Tibial artery (tissue), 4 donors: ENCODE data around the gene LSM14A.

ENCODE experiments used
- DNase-seq, 2 donors: peaks; one replicate each; pipeline ENCODE4 v3.0.0-alpha.2; 2019
- H3K27ac ChIP-seq, 2 donors: fragments of 200-600 bp; sonication (generic) in 1 of 2; 1 replicate in 1 of 2; 2 replicates in 1 of 2; pipeline ENCODE4 v1.5.1; 2018 to 2019; ENCODE audit warnings: mild to moderate bottlenecking in 1 of 2
- H3K27me3 ChIP-seq, 2 donors: fragments of 200-600 bp; sonication (generic) in 1 of 2; one replicate each; pipeline versions ENCODE4 v1.5.1 to v1.6.0; 2016 to 2019
- H3K36me3 ChIP-seq, 3 donors: fragments of 200-600 bp; sonication (generic) in 2 of 3; one replicate each; pipeline ENCODE4 v1.5.1; 2016 to 2019; ENCODE audit warnings: mild to moderate bottlenecking in 2 of 3
- H3K4me1 ChIP-seq, 4 donors: fragments of 200-600 bp; sonication (generic) in 2 of 4; 1 replicate in 3 of 4; 2 replicates in 1 of 4; pipeline ENCODE4 v1.5.1; 2016 to 2019
- H3K4me3 ChIP-seq, 2 donors: fragments of 200-600 bp; sonication (generic) in 1 of 2; 1 replicate in 1 of 2; 2 replicates in 1 of 2; pipeline ENCODE4 v1.5.1; 2018 to 2019; ENCODE audit warnings: mild to moderate bottlenecking in 2 of 2
- H3K9me3 ChIP-seq, 3 donors: fragments of 200-600 bp; sonication (generic) in 1 of 3; one replicate each; pipeline ENCODE4 v1.5.1; 2016 to 2019
- CTCF ChIP-seq, 2 experiments: fragments of 200-600 bp in 1 of 2; fragments of 450-650 bp in 1 of 2; IDR thresholded peaks; one replicate each; pipeline ENCODE4 v1.5.1; 2017 to 2019; ENCODE audit warnings: antibody characterized with exemption in 2 of 2, mild to moderate bottlenecking in 1 of 2, moderate library complexity in 1 of 2
- intact Hi-C: fragments of 100-400 bp; cut with DNase I; formaldehyde crosslinking; loops from one replicate; pipeline ENCODE4 v1.15.0; 2023; ENCODE audit warnings: low total_unique reads

The LSM14A gene

GRCh38 chr19:34208291-34208884 is 36.1 kb downstream of the LSM14A start:
- intact Hi-C loops: no loop called here
- H3K9me3 ChIP-seq: no peaks in the 10 kb centered on the region
- peaks cover 24 to 75% (median 30%) of the 10 kb centered on the region in 3 donors for H3K36me3 ChIP-seq

GRCh38 chr19:34209726-34210125 is 37.4 kb downstream of the LSM14A start:
- intact Hi-C loops: no loop called here
- Histone ChIP-seq H3K27me3 (no peaks in the 10 kb centered on the region), H3K4me3 (no peak overlapping the region), H3K4me1 (no peaks in the 10 kb centered on the region), H3K36me3 (peaks cover 30 to 86% (median 31%) of the 10 kb centered on the region in 3 donors), H3K9me3 (no peaks in the 10 kb centered on the region), H3K27ac (no peak overlapping the region)
- no peak for TF ChIP-seq CTCF (IDR thresholded peaks at IDR 0.05)
- no peak for DNase-seq

More at GRCh38 chr19:34208291-34208884, 36.1 kb downstream of the LSM14A start:
- no peak overlapping the region for H3K27ac ChIP-seq
- H3K27me3 ChIP-seq: no peaks in the 10 kb centered on the region
- no peak for DNase-seq
- H3K4me3 ChIP-seq: no peak overlapping the region
- TF ChIP-seq CTCF (IDR thresholded peaks at IDR 0.05): no peak
- H3K4me1 ChIP-seq: no peaks in the 10 kb centered on the region

GRCh38 chr19:34213283-34213682 is 41.0 kb downstream of the LSM14A start:
- no peak overlapping the region for H3K27ac ChIP-seq
- peaks cover 30 to 83% (median 38%) of the 10 kb centered on the region in 3 donors for H3K36me3 ChIP-seq
- peaks cover 0 to 6% (median 1%) of the 10 kb centered on the region in 4 donors for H3K4me1 ChIP-seq
- H3K27me3 ChIP-seq: no peaks in the 10 kb centered on the region
- TF ChIP-seq CTCF (IDR thresholded peaks at IDR 0.05): no peak
- no peaks in the 10 kb centered on the region for H3K9me3 ChIP-seq
- H3K4me3 ChIP-seq: no peak overlapping the region
- no peak for DNase-seq
- intact Hi-C loops: no loop called here

- Histone ChIP-seq H3K9me3 (no peaks in the 10 kb centered on the region), H3K4me1 (peaks cover 0 to 12% (median 1%) of the 10 kb centered on the region in 4 donors), H3K27ac (no peak overlapping the region), H3K36me3 (peaks cover 24 to 80% (median 30%) of the 10 kb centered on the region in 3 donors), H3K27me3 (no peaks in the 10 kb centered on the region), H3K4me3 (no peak overlapping the region)
- DNase-seq: no peak
- TF ChIP-seq CTCF (IDR thresholded peaks at IDR 0.05): no peak
- intact Hi-C loops: no loop called here
These were observed 41.7 kb downstream of the LSM14A start for GRCh38 chr19:34214040-34214439.

DNA sequence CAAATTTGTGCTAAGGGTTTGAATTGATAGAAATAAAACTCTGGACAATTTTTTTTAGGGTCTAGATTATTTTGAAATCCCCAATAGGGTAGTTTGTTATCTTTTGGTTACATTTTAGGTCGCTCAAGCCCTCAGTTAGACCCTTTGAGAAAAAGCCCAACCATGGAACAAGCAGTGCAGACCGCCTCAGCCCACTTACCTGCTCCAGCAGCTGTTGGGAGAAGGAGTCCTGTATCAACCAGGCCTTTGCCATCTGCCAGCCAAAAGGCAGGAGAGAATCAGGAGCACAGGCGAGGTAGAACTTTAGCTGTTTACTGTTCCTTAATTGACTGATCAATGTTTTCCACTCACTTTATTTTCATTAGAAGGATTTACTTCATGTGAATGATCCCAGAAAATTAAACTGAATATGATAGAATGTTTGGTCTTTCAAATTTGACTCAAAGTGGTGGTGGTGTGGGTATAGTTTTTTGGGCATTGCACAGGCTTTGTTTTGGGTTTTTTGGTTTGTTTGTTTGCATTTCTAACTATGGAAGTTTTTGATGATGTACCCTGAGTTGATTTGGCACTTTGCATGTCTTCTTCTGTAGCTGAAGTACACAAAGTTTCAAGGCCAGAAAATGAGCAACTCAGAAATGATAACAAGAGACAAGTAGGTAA is 42.8 kb downstream of the LSM14A start:
- no peak for TF ChIP-seq CTCF (IDR thresholded peaks at IDR 0.05)
- Histone ChIP-seq H3K4me3 (no peak overlapping the region), H3K27me3 (no peaks in the 10 kb centered on the region), H3K27ac (no peak overlapping the region), H3K36me3 (peaks cover 19 to 78% (median 33%) of the 10 kb centered on the region in 3 donors), H3K4me1 (peaks cover 0 to 12% (median 1%) of the 10 kb centered on the region in 4 donors), H3K9me3 (no peaks in the 10 kb centered on the region)
- no peak for DNase-seq
- intact Hi-C loops: no loop called here
